ENCODE measurements around the gene PPP1R9B. TPM values are rescaled to one million over a fixed set of nuclear protein-coding genes. Genes with fewer than 3 reads are reported as not detected.

The PPP1R9B gene
- total RNA-seq, 2 experiments from 2014 or later = 110 to 117 TPM

GRCh38 chr17:50105811-50106210, 44.7 kb downstream of the PPP1R9B start:
- Mint-ChIP-seq H3K27ac (no peak overlapping the region), H3K27me3 (no peaks in the 10 kb centered on the region)
- POLR2A ChIA-PET = no interaction called here

GRCh38 chr17:50103941-50104340, 46.5 kb downstream of the PPP1R9B start:
- Mint-ChIP-seq H3K4me1 (no peaks in the 10 kb centered on the region), H3K4me3 (no peak overlapping the region), H3K27me3 (no peaks in the 10 kb centered on the region), H3K36me3 (ENCODE audit: low read depth) (peaks cover 3% of the 10 kb centered on the region), H3K9me3 (no peaks in the 10 kb centered on the region), H3K27ac (no peak overlapping the region)
- DNase-seq = no peak
- POLR2A ChIA-PET = no interaction called here
- CTCF ChIA-PET = interaction anchor here (0.9 to 1.9 kb wide), 4 partner anchors 10 to 194 kb away, joined by 3 to 13 read pairs (median 4); no protein-coding TSS in a partner anchor

More at GRCh38 chr17:50105811-50106210, 44.7 kb downstream of the PPP1R9B start:
- peaks cover 4% of the 10 kb centered on the region for H3K36me3 Mint-ChIP-seq (ENCODE audit: low read depth)
- H3K4me1 Mint-ChIP-seq = no peaks in the 10 kb centered on the region
- no peak overlapping the region for H3K4me3 Mint-ChIP-seq
- DNase-seq = no peak
- CTCF ChIA-PET = interaction anchor here (4.6 kb wide), 1 partner anchor 12 kb away, joined by 30 read pairs; no protein-coding TSS in a partner anchor
- no peaks in the 10 kb centered on the region for H3K9me3 Mint-ChIP-seq

- H3K4me1 Mint-ChIP-seq = peaks cover 2% of the 10 kb centered on the region
- no peak for DNase-seq
- ChIA-PET POLR2A (interaction anchor here (0.6 kb wide), 1 partner anchor 117 kb away, joined by 5 read pairs; no protein-coding TSS in a partner anchor), CTCF (interaction anchor here (1.2 to 1.9 kb wide), 2 partner anchors 9 to 16 kb away, joined by 4 to 13 read pairs; no protein-coding TSS in a partner anchor)
- no peak overlapping the region for H3K27ac Mint-ChIP-seq
- no peaks in the 10 kb centered on the region for H3K9me3 Mint-ChIP-seq
- no peaks in the 10 kb centered on the region for H3K36me3 Mint-ChIP-seq (ENCODE audit: low read depth)
- H3K27me3 Mint-ChIP-seq = no peaks in the 10 kb centered on the region
- no peak overlapping the region for H3K4me3 Mint-ChIP-seq
Observed at GRCh38 chr17:50103252-50103651, 47.2 kb downstream of the PPP1R9B start.

GRCh38 chr17:50102164-50102991, 48.1 kb downstream of the PPP1R9B start:
- peaks cover 2% of the 10 kb centered on the region for H3K4me1 Mint-ChIP-seq
- H3K9me3 Mint-ChIP-seq = no peaks in the 10 kb centered on the region
- no peak overlapping the region for H3K27ac Mint-ChIP-seq
- H3K4me3 Mint-ChIP-seq = no peak overlapping the region
- no peak for DNase-seq
- ChIA-PET CTCF (interaction anchor here (1.7 kb wide), 1 partner anchor 15 kb away, joined by 4 read pairs; no protein-coding TSS in a partner anchor), POLR2A (interaction anchor here (0.6 kb wide), 1 partner anchor 118 kb away, joined by 5 read pairs; no protein-coding TSS in a partner anchor)
- H3K36me3 Mint-ChIP-seq (ENCODE audit: low read depth) = no peaks in the 10 kb centered on the region
- H3K27me3 Mint-ChIP-seq = no peaks in the 10 kb centered on the region

DNA sequence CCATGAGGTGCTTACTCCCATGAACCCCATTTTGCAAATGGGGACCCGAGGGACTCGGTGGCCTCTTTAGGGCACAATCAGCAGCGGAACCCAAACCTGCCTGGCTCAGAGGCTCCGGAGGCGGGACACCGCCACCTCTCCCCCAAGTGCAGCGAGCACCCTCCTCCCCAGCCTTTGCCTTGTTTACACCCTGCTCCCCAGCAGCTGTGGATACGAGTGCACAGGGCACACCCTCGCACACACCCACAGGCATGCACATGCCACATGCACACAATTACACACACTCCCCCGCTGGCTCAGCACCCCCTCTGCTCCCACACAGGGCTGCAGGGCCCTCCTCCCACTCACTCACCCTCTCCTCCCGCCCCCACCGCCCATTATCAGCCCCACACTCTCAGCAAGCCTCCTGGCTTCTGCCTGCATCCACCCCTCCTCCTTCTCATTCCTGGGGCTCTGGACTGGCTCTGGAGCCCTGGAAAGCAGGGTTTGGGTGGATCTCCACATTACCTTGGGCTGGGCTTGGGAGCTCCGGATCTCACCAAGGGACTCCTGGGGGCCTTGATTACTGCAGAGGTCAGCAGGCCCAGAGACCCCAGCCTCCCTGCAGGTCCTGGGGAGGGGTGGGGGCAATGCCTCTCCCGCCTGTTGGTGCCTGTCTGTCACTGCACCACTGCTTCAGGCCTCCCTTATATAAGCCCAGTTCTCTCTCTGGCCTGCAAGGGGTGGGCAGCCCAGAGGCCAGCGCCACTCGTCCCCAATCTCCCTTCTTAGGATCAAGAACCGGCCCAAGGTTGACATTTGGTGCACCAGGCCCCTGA, 48.9 kb downstream of the PPP1R9B start:
- POLR2A ChIA-PET = no interaction called here
- Mint-ChIP-seq H3K27ac (no peak overlapping the region), H3K4me3 (no peak overlapping the region), H3K4me1 (peaks cover 3% of the 10 kb centered on the region), H3K9me3 (no peaks in the 10 kb centered on the region), H3K27me3 (no peaks in the 10 kb centered on the region), H3K36me3 (ENCODE audit: low read depth) (no peaks in the 10 kb centered on the region)
- CTCF ChIA-PET = interaction anchor here (1.3 to 1.7 kb wide), 2 partner anchors 12 to 14 kb away, joined by 3 to 4 read pairs; no protein-coding TSS in a partner anchor
- no peak for DNase-seq

DNA sequence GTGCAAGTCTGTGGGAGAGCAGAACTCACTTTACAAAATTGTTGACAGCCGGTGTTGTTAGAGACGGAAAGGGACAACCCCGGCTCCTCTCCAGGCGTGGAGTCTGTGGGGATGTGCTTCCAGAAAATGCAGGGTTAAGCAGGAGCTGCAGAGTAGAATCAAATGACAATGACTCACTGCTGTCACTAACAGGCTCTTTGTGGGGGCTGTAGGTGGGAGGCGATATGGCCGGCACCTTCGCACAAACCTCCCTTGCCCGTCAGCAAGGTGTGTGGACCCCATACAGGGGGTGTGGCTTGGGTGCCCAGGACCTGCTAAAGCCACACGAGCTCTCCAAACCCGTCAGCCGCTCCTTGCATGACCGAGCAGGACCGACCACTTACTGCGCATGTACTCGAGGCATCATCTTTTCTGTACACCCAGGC, 49.5 kb downstream of the PPP1R9B start:
- Mint-ChIP-seq H3K4me3 (no peak overlapping the region), H3K9me3 (no peaks in the 10 kb centered on the region), H3K27ac (no peak overlapping the region), H3K36me3 (ENCODE audit: low read depth) (no peaks in the 10 kb centered on the region), H3K27me3 (no peaks in the 10 kb centered on the region), H3K4me1 (peaks cover 8% of the 10 kb centered on the region)
- DNase-seq = no peak
- ChIA-PET POLR2A (no interaction called here), CTCF (interaction anchor here (0.9 to 3.3 kb wide), 3 partner anchors 12 to 39 kb away, joined by 3 to 9 read pairs (median 4); no protein-coding TSS in a partner anchor)

- POLR2A ChIA-PET = no interaction called here
- no peak overlapping the region for H3K27ac Mint-ChIP-seq
- no peak overlapping the region for H3K4me3 Mint-ChIP-seq
- no peak for DNase-seq
- CTCF ChIA-PET = interaction anchor here (0.9 to 3.3 kb wide), 4 partner anchors 9 to 39 kb away, joined by 3 to 9 read pairs (median 4); no protein-coding TSS in a partner anchor
- H3K9me3 Mint-ChIP-seq = no peaks in the 10 kb centered on the region
- H3K4me1 Mint-ChIP-seq = peaks cover 12% of the 10 kb centered on the region
- no peaks in the 10 kb centered on the region for H3K36me3 Mint-ChIP-seq (ENCODE audit: low read depth)
- no peaks in the 10 kb centered on the region for H3K27me3 Mint-ChIP-seq
Observed at GRCh38 chr17:50100480-50100883, 50.0 kb downstream of the PPP1R9B start.

DNA sequence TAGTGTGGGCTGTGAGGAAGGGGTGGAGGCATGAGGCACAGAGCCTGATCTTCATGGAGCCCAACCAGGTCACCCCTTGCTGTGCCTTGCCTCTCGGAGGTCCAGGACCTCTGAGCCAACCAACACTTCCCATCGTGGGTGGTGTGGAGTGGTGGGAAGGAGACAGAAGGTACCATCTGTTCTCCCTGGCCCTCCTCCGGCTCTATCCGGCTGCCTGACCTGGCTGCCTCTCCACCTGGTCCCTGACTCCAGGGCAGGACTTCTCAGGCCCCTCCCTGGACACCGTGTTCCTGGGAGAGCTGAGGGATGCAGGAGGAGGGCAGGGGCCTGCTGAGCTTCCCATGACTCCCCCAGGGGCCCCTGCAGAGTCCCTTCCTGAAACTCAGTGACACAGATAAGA, 51.5 kb downstream of the PPP1R9B start:
- Mint-ChIP-seq H3K4me3 (no peak overlapping the region), H3K27me3 (no peaks in the 10 kb centered on the region), H3K36me3 (ENCODE audit: low read depth) (no peaks in the 10 kb centered on the region), H3K9me3 (no peaks in the 10 kb centered on the region), H3K4me1 (peaks cover 26% of the 10 kb centered on the region), H3K27ac (peak overlapping the region; percentile 20)
- CTCF ChIA-PET = interaction anchor here (0.6 to 3.3 kb wide), 3 partner anchors 12 to 51 kb away, joined by 4 to 9 read pairs (median 6); partner anchors contain the start of gene PPP1R9B
- POLR2A ChIA-PET = no interaction called here
- no peak for DNase-seq

DNA sequence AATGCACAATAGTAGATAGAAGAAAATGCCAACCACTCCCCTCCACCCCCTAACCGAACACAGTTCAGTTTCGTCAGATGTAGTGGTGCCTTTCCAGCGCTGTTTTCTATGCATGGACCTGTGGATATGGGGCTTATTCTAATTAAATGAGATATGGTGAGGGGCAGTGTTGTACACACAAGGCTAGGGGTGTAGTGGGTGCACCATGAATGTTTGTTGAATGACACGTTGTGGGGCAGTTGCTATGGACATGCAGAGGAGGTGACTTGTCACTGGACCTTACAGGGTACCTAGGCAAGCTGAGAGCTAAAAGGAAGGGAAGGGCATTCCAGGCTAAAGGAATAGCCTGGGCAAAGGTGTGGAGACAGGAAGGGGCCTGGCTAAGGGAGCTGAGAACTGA, 51.9 kb downstream of the PPP1R9B start:
- H3K4me1 Mint-ChIP-seq = peaks cover 27% of the 10 kb centered on the region
- H3K27me3 Mint-ChIP-seq = no peaks in the 10 kb centered on the region
- POLR2A ChIA-PET = no interaction called here
- H3K36me3 Mint-ChIP-seq (ENCODE audit: low read depth) = no peaks in the 10 kb centered on the region
- no peak for DNase-seq
- H3K4me3 Mint-ChIP-seq = no peak overlapping the region
- CTCF ChIA-PET = interaction anchor here (0.6 to 3.3 kb wide), 4 partner anchors 11 to 121 kb away, joined by 3 to 9 read pairs (median 5); partner anchors contain the start of gene PPP1R9B
- peak overlapping the region; percentile 20 for H3K27ac Mint-ChIP-seq
- H3K9me3 Mint-ChIP-seq = no peaks in the 10 kb centered on the region

GRCh38 chr17:50097926-50098325, 52.6 kb downstream of the PPP1R9B start:
- POLR2A ChIA-PET = no interaction called here
- Mint-ChIP-seq H3K4me1 (peaks cover 27% of the 10 kb centered on the region), H3K4me3 (no peak overlapping the region)

DNA sequence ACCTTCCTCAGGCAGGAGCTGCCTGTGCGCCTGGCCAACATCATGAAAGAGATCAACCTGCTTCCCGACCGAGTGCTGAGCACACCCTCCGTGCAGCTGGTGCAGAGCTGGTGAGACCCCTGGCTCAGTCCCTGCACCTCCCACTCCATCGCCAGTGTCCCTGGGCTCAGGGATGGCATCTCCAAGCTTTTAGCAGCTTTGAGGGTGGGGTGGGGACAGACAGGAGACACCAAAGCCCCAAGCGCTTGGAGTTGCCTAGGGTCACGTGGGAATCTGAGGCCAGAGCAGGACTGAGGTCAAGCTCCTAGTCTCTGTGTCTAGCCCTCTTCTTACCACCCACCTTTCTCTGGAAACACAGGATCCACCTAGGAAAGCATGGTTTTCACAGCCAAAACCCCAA, 53.0 kb downstream of the PPP1R9B start:
- CTCF ChIA-PET = interaction anchor here (0.6 to 1.0 kb wide), 2 partner anchors 11 to 43 kb away, joined by 3 read pairs; no protein-coding TSS in a partner anchor

More at GRCh38 chr17:50097926-50098325, 52.6 kb downstream of the PPP1R9B start:
- no peaks in the 10 kb centered on the region for H3K9me3 Mint-ChIP-seq
- CTCF ChIA-PET = interaction anchor here (0.6 to 3.3 kb wide), 5 partner anchors 11 to 122 kb away, joined by 3 to 9 read pairs (median 3); no protein-coding TSS in a partner anchor
- DNase-seq = no peak
- no peaks in the 10 kb centered on the region for H3K36me3 Mint-ChIP-seq (ENCODE audit: low read depth)
- H3K27ac Mint-ChIP-seq = no peak overlapping the region
- peaks cover 3% of the 10 kb centered on the region for H3K27me3 Mint-ChIP-seq

DNA sequence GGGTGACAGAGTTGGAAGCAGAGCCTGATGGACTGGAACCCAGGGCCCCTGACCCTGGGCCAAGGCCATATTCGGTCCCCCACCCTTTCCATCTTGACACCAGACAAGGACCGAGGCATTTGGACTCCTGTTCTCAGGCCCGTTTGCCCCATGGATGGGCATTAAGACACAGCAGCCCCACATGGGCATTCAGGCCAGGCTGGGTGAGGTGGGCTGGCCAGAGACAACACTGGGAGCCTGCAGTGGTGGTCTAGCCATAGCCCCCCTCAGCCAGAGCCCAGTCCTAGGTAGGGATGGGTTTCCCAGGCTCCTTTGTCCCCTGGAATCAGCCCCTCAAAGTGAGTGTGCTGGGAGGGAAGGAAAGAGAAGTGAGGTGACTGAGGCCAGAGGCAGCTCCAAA, 53.7 kb downstream of the PPP1R9B start:
- Mint-ChIP-seq H3K4me1 (peaks cover 27% of the 10 kb centered on the region), H3K36me3 (ENCODE audit: low read depth) (no peaks in the 10 kb centered on the region), H3K9me3 (no peaks in the 10 kb centered on the region), H3K27ac (peak overlapping the region; percentile 12), H3K27me3 (peaks cover 5% of the 10 kb centered on the region), H3K4me3 (peak overlapping the region; percentile 96)
- CTCF ChIA-PET = interaction anchor here (1.2 kb wide), 1 partner anchor 9 kb away, joined by 7 read pairs; no protein-coding TSS in a partner anchor
- POLR2A ChIA-PET = no interaction called here
- no peak for DNase-seq

More for the DNA sequence above, 53.0 kb downstream of the PPP1R9B start:
- Mint-ChIP-seq H3K27me3 (peaks cover 5% of the 10 kb centered on the region), H3K4me3 (peak overlapping the region; percentile 50), H3K9me3 (no peaks in the 10 kb centered on the region), H3K27ac (no peak overlapping the region), H3K4me1 (peaks cover 27% of the 10 kb centered on the region), H3K36me3 (ENCODE audit: low read depth) (no peaks in the 10 kb centered on the region)
- POLR2A ChIA-PET = no interaction called here
- no peak for DNase-seq

Data from activated CD4-positive, alpha-beta T cell treated with anti-CD3 and anti-CD28 coated beads, Interleukin-2, amount 10 ng/mL, durations not matched to agents 7 days and 5 days (primary cell).